HG03432 (cell line): ENCODE data around the gene RARS1.

Experiments
- ATAC-seq: cut with Tn5 transposase; IDR thresholded peaks from one replicate; pipeline ENCODE4 v1.9.1; 2021; ENCODE audit warnings: mild to moderate bottlenecking, moderate library complexity; ENCODE audit not compliant: unreplicated experiment

Gene RARS1

GRCh38 chr5:168553377-168554130 lies 67.3 kb downstream of the RARS1 start:
- no peak for ATAC-seq

GRCh38 chr5:168557389-168557788 lies 71.1 kb downstream of the RARS1 start:
- ATAC-seq: no peak

- no peak for ATAC-seq
These were observed 76.0 kb downstream of the RARS1 start for GRCh38 chr5:168562279-168562678.

GRCh38 chr5:168563959-168564358 lies 77.7 kb downstream of the RARS1 start:
- no peak for ATAC-seq

GRCh38 chr5:168568738-168569137 lies 82.5 kb downstream of the RARS1 start:
- no peak for ATAC-seq
